Hepatocyte (in vitro differentiated cells): ENCODE data around the gene ZMYM2. TPM values are rescaled to one million over a fixed set of nuclear protein-coding genes. Genes with fewer than 3 reads are reported as not detected.

ENCODE experiments used
- DNase-seq: peaks from one replicate; pipeline ENCODE4 v3.0.0-alpha.2; 2016; ENCODE audit warnings: low spot score
- H2AFZ ChIP-seq: fragments of 200-600 bp; sonication (generic); 2 replicates; pipeline ENCODE4 v1.6.0; 2016; ENCODE audit warnings: antibody characterized with exemption, mild to moderate bottlenecking
- H3K27ac ChIP-seq: fragments of 200-600 bp; sonication (generic); 2 replicates; pipeline ENCODE4 v1.5.1; 2016; ENCODE audit warnings: mild to moderate bottlenecking
- H3K27me3 ChIP-seq: fragments of 200-600 bp; sonication (generic); 2 replicates; pipeline ENCODE4 v1.6.1; 2016
- H3K36me3 ChIP-seq: fragments of 200-600 bp; sonication (generic); replicated peaks from 2 replicates; pipeline ENCODE4 v1.5.1; 2016; ENCODE audit warnings: low read depth; ENCODE audit not compliant: insufficient read depth
- H3K4me1 ChIP-seq: fragments of 200-600 bp; sonication (generic); 2 replicates; pipeline ENCODE4 v1.5.1; 2016; ENCODE audit warnings: mild to moderate bottlenecking, moderate library complexity; ENCODE audit not compliant: insufficient read depth
- H3K4me2 ChIP-seq: fragments of 200-600 bp; sonication (generic); 2 replicates; pipeline ENCODE4 v1.6.0; 2016
- H3K4me3 ChIP-seq: fragments of 200-600 bp; sonication (generic); 2 replicates; pipeline ENCODE4 v1.5.1; 2016; ENCODE audit warnings: mild to moderate bottlenecking
- H3K79me2 ChIP-seq: fragments of 200-600 bp; sonication (generic); 2 replicates; pipeline ENCODE4 v1.6.0; 2017; ENCODE audit warnings: mild to moderate bottlenecking
- H3K9me2 ChIP-seq: fragments of 200-600 bp; sonication (generic); replicated peaks from 2 replicates; pipeline ENCODE4 v1.6.0; 2017; ENCODE audit warnings: mild to moderate bottlenecking; ENCODE audit not compliant: insufficient read depth
- H3K9me3 ChIP-seq: fragments of 200-600 bp; sonication (generic); 2 replicates; pipeline ENCODE4 v1.5.1; 2016; ENCODE audit warnings: low read depth, mild to moderate bottlenecking
- H4K20me1 ChIP-seq: fragments of 200-600 bp; sonication (generic); 2 replicates; pipeline ENCODE4 v1.6.0; 2016; ENCODE audit warnings: mild to moderate bottlenecking; ENCODE audit not compliant: insufficient read depth, poor library complexity, severe bottlenecking
- EZH2 ChIP-seq: fragments of 200-600 bp; sonication (generic); IDR thresholded peaks from 2 replicates; pipeline ENCODE4 v1.6.1; 2016; ENCODE audit warnings: antibody characterized with exemption, mild to moderate bottlenecking, borderline replicate concordance
- EZH2phosphoT487 ChIP-seq: fragments of 200-600 bp; sonication (generic); IDR thresholded peaks from one replicate; pipeline ENCODE4 v1.6.1; 2018; ENCODE audit warnings: antibody characterized with exemption, mild to moderate bottlenecking, low read depth, moderate library complexity; ENCODE audit not compliant: unreplicated experiment, severe bottlenecking
- WGBS: methylation state at CpG from one replicate; pipeline ENCODE4 v1.1.6; 2016; ENCODE audit warnings: low lambda C conversion rate; ENCODE audit errors: missing lambda C conversion rate; 5-methylcytosine and 5-hydroxymethylcytosine counted together
- polyA plus RNA-seq: library from polyadenylated mRNA; unstranded; fragments of >200 nt; fragmentation: Nextera tagmentation; extraction: Ambion mirVana; gene quantifications from 2 replicates; pipeline ENCODE4 v1.2.1, GENCODE V29; 2016
- total RNA-seq: library from RNA; depleted of rRNA; stranded (reverse); fragments of >200 nt; gene quantifications from 2 replicates; pipeline ENCODE4 v1.2.3, GENCODE V29; 2014
- TF ChIP-seq, protein P1 (sequence below): fragments of 200-600 bp; sonication (generic); IDR thresholded peaks from 2 replicates; pipeline ENCODE4 v1.5.1; 2016; ENCODE audit warnings: antibody characterized with exemption, mild to moderate bottlenecking; ENCODE audit not compliant: poor library complexity

The ZMYM2 gene
- total and polyA plus RNA-seq, 2 experiments from 2014 or later, result 25.2 to 91.1 TPM

DNA sequence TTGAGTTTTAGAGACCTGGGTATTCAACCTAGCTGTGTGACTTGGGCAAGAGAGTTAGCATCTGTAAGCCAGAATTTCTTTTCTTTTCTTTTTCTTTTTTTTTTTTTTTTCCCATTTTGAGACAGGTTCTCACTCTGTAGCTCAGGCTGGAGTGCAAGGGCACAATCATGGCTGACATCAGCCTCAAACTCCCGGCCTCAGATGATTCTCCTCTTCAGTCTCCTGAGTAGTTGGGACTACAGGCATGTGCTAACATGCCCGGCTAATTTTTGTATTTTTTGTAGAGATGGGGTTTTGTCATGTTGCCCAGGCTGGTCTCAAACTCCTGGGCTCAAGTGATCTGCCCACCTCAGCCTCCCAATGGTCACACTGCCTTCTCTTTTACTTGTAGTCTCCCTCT is 33.0 kb downstream of the ZMYM2 start:
- Histone ChIP-seq H3K36me3 (no peaks in the 10 kb centered on the region), H3K79me2 (peaks cover 99% of the 10 kb centered on the region), H3K27ac (no peak overlapping the region), H3K4me1 (no peaks in the 10 kb centered on the region), H4K20me1 (peaks cover 53% of the 10 kb centered on the region), H3K4me3 (no peak overlapping the region), H3K9me2 (no peaks in the 10 kb centered on the region), H3K27me3 (no peaks in the 10 kb centered on the region), H3K9me3 (no peaks in the 10 kb centered on the region), H2AFZ (no peak overlapping the region), H3K4me2 (no peak overlapping the region)
- TF ChIP-seq EZH2 (no peak), EZH2phosphoT487 (no peak)
- TF ChIP-seq, protein P1, sequence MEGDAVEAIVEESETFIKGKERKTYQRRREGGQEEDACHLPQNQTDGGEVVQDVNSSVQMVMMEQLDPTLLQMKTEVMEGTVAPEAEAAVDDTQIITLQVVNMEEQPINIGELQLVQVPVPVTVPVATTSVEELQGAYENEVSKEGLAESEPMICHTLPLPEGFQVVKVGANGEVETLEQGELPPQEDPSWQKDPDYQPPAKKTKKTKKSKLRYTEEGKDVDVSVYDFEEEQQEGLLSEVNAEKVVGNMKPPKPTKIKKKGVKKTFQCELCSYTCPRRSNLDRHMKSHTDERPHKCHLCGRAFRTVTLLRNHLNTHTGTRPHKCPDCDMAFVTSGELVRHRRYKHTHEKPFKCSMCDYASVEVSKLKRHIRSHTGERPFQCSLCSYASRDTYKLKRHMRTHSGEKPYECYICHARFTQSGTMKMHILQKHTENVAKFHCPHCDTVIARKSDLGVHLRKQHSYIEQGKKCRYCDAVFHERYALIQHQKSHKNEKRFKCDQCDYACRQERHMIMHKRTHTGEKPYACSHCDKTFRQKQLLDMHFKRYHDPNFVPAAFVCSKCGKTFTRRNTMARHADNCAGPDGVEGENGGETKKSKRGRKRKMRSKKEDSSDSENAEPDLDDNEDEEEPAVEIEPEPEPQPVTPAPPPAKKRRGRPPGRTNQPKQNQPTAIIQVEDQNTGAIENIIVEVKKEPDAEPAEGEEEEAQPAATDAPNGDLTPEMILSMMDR, result no peak
- DNase-seq, result no peak
- WGBS, result 87% methylated on average over 2 of the region's 2 CpGs

- H3K9me2 ChIP-seq, result no peaks in the 10 kb centered on the region
- DNase-seq, result no peak
- TF ChIP-seq EZH2 (no peak), EZH2phosphoT487 (no peak)
- TF ChIP-seq, protein P1, result no peak
- 98% methylated on average over 4 of the region's 4 CpGs for WGBS
- no peak overlapping the region for H2AFZ ChIP-seq
- H3K36me3 ChIP-seq, result no peaks in the 10 kb centered on the region
- H3K27me3 ChIP-seq, result no peaks in the 10 kb centered on the region
- H3K27ac ChIP-seq, result no peak overlapping the region
- H3K4me1 ChIP-seq, result no peaks in the 10 kb centered on the region
- H3K9me3 ChIP-seq, result no peaks in the 10 kb centered on the region
- H4K20me1 ChIP-seq, result peaks cover 53% of the 10 kb centered on the region
- H3K4me2 ChIP-seq, result no peak overlapping the region
- H3K79me2 ChIP-seq, result peaks cover 99% of the 10 kb centered on the region
- H3K4me3 ChIP-seq, result no peak overlapping the region
Observed at GRCh38 chr13:19993024-19993423, 34.5 kb downstream of the ZMYM2 start.

DNA sequence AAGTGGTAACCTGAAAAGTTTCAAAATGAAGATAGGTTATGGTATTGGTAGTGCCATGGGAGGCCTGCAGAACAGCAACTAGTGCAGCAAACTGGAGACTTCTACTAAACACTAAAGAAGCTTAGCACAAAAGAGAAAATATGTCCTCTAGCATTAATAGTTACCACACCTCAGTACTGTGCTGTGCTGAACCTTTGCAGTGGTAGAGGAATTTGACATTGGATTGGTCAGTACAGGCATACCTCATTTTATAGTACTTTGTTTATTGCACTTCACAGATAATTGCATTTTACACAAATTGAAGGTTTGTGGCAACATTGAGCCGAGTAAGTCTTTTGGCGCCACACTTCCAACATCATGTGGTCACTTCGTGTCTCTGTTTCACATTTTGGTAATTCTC is 40.4 kb downstream of the ZMYM2 start:
- TF ChIP-seq, protein P1, result no peak
- TF ChIP-seq EZH2phosphoT487 (no peak), EZH2 (no peak)
- DNase-seq, result no peak
- H3K4me2 ChIP-seq, result no peak overlapping the region
- H3K9me2 ChIP-seq, result no peaks in the 10 kb centered on the region
- H3K9me3 ChIP-seq, result no peaks in the 10 kb centered on the region
- no peaks in the 10 kb centered on the region for H3K27me3 ChIP-seq
- H3K27ac ChIP-seq, result no peak overlapping the region
- H3K4me3 ChIP-seq, result no peak overlapping the region
- peaks cover 21% of the 10 kb centered on the region for H3K4me1 ChIP-seq
- WGBS, result 90% methylated on average over 3 of the region's 3 CpGs
- H3K36me3 ChIP-seq, result no peaks in the 10 kb centered on the region
- H4K20me1 ChIP-seq, result peaks cover 63% of the 10 kb centered on the region
- peaks cover 95% of the 10 kb centered on the region for H3K79me2 ChIP-seq
- no peak overlapping the region for H2AFZ ChIP-seq
